H1 (cell line): Measurements from ENCODE around the gene GRM5. TPM values are rescaled to one million over a fixed set of nuclear protein-coding genes. Genes with fewer than 3 reads are reported as not detected.

Experiments used
- BCL11A ChIP-seq, 2 experiments: IDR thresholded peaks; one replicate each; pipeline ENCODE4 v1.6.1; 2011; ENCODE audit warnings: low read depth in 2 of 2, low read length in 2 of 2, mild to moderate bottlenecking in 2 of 2
- EGR1 ChIP-seq: IDR thresholded peaks from 2 replicates; pipeline ENCODE4 v1.6.1; 2011; ENCODE audit warnings: low read depth, low read length, borderline replicate concordance
- KDM1A ChIP-seq: fragments of 200-600, 300-600 bp; sonication (generic); IDR thresholded peaks from 2 replicates; pipeline ENCODE4 v1.7.1; 2016; ENCODE audit warnings: mild to moderate bottlenecking, low read length, borderline replicate concordance
- KDM5A ChIP-seq: fragments of 200-600 bp; IDR thresholded peaks from 2 replicates; pipeline ENCODE4 v1.7.1; 2012; ENCODE audit warnings: mild to moderate bottlenecking, low read length, inconsistent platforms, mixed read lengths
- SP4 ChIP-seq: IDR thresholded peaks from 2 replicates; pipeline ENCODE4 v1.6.1; 2012; ENCODE audit warnings: low read length, inconsistent platforms
- polyA plus RNA-seq, 7 experiments: library from polyadenylated mRNA; depleted of rRNA in 3 of 7; stranded (reverse) in 5 of 7; unstranded in 2 of 7; fragments of >200 nt in 5 of 7; fragments of 200-250 nt in 2 of 7; gene quantifications; 1 replicate in 5 of 7; 2 replicates in 1 of 7; 4 replicates in 1 of 7; pipeline versions ENCODE4 v1.2.1 to v1.2.3, GENCODE V29; 2011 to 2013; ENCODE audit warnings: missing spikeins in 2 of 7, mixed read lengths in 2 of 7
- total RNA-seq: library from RNA; stranded (reverse); fragmentation: NEBNext Ultra II Directional; extraction: Animal tissue kit (Norgen Biotek cat#: 25700); gene quantifications from 2 replicates; pipeline ENCODE4 v1.2.1, GENCODE V29; 2021
- TF ChIP-seq, protein P1 (sequence below): fragments of 300-600 bp; sonication (generic); IDR thresholded peaks from 2 replicates; pipeline ENCODE4 v1.7.1; 2012; ENCODE audit warnings: low read length, moderate library complexity, mild to moderate bottlenecking, inconsistent platforms; ENCODE audit not compliant: insufficient replicate concordance
- TF ChIP-seq, protein P2 (sequence below), 3 experiments: IDR thresholded peaks; 1 replicate in 2 of 3; 2 replicates in 1 of 3; pipeline versions ENCODE4 v1.5.1 to v1.6.1; 2011; ENCODE audit warnings: low read length in 3 of 3, mild to moderate bottlenecking in 3 of 3, inconsistent platforms in 2 of 3, low read depth in 1 of 3, moderate library complexity in 1 of 3; ENCODE audit not compliant: insufficient read depth in 1 of 3; ENCODE audit errors: control extremely low read depth in 1 of 3
- TF ChIP-seq, protein P3 (sequence below): IDR thresholded peaks from 2 replicates; pipeline ENCODE4 v1.6.1; 2011; ENCODE audit warnings: low read length, improper control_type of control experiment

GRM5 gene
- total and polyA plus RNA-seq, 2 of the 8 experiments (the other 6 are each of a cell fraction or from before 2014, with no cell fraction given), result 0.15 to 0.43 TPM

DNA sequence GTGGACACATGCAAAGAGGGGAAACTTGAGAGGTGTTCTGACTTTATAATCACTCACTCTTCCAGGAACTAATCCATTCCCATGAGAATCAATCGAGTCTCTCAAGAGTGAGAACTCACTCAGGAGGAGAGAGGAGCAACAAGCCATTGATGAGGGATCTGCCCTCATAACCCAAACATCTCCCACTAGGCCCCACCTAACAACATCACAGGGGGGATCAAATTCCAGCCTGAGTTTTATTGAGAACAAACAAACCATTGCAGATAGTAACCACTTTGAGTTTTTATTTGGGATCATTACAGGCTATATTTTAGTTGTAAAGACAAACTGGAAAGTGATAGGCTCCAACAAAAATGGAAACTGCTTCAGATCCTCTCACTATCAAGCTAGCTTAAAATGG lies 399.4 kb downstream of the GRM5 start (continued):
- TF ChIP-seq, protein P1, sequence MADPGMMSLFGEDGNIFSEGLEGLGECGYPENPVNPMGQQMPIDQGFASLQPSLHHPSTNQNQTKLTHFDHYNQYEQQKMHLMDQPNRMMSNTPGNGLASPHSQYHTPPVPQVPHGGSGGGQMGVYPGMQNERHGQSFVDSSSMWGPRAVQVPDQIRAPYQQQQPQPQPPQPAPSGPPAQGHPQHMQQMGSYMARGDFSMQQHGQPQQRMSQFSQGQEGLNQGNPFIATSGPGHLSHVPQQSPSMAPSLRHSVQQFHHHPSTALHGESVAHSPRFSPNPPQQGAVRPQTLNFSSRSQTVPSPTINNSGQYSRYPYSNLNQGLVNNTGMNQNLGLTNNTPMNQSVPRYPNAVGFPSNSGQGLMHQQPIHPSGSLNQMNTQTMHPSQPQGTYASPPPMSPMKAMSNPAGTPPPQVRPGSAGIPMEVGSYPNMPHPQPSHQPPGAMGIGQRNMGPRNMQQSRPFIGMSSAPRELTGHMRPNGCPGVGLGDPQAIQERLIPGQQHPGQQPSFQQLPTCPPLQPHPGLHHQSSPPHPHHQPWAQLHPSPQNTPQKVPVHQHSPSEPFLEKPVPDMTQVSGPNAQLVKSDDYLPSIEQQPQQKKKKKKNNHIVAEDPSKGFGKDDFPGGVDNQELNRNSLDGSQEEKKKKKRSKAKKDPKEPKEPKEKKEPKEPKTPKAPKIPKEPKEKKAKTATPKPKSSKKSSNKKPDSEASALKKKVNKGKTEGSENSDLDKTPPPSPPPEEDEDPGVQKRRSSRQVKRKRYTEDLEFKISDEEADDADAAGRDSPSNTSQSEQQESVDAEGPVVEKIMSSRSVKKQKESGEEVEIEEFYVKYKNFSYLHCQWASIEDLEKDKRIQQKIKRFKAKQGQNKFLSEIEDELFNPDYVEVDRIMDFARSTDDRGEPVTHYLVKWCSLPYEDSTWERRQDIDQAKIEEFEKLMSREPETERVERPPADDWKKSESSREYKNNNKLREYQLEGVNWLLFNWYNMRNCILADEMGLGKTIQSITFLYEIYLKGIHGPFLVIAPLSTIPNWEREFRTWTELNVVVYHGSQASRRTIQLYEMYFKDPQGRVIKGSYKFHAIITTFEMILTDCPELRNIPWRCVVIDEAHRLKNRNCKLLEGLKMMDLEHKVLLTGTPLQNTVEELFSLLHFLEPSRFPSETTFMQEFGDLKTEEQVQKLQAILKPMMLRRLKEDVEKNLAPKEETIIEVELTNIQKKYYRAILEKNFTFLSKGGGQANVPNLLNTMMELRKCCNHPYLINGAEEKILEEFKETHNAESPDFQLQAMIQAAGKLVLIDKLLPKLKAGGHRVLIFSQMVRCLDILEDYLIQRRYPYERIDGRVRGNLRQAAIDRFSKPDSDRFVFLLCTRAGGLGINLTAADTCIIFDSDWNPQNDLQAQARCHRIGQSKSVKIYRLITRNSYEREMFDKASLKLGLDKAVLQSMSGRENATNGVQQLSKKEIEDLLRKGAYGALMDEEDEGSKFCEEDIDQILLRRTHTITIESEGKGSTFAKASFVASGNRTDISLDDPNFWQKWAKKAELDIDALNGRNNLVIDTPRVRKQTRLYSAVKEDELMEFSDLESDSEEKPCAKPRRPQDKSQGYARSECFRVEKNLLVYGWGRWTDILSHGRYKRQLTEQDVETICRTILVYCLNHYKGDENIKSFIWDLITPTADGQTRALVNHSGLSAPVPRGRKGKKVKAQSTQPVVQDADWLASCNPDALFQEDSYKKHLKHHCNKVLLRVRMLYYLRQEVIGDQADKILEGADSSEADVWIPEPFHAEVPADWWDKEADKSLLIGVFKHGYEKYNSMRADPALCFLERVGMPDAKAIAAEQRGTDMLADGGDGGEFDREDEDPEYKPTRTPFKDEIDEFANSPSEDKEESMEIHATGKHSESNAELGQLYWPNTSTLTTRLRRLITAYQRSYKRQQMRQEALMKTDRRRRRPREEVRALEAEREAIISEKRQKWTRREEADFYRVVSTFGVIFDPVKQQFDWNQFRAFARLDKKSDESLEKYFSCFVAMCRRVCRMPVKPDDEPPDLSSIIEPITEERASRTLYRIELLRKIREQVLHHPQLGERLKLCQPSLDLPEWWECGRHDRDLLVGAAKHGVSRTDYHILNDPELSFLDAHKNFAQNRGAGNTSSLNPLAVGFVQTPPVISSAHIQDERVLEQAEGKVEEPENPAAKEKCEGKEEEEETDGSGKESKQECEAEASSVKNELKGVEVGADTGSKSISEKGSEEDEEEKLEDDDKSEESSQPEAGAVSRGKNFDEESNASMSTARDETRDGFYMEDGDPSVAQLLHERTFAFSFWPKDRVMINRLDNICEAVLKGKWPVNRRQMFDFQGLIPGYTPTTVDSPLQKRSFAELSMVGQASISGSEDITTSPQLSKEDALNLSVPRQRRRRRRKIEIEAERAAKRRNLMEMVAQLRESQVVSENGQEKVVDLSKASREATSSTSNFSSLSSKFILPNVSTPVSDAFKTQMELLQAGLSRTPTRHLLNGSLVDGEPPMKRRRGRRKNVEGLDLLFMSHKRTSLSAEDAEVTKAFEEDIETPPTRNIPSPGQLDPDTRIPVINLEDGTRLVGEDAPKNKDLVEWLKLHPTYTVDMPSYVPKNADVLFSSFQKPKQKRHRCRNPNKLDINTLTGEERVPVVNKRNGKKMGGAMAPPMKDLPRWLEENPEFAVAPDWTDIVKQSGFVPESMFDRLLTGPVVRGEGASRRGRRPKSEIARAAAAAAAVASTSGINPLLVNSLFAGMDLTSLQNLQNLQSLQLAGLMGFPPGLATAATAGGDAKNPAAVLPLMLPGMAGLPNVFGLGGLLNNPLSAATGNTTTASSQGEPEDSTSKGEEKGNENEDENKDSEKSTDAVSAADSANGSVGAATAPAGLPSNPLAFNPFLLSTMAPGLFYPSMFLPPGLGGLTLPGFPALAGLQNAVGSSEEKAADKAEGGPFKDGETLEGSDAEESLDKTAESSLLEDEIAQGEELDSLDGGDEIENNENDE, result no peak
- no peak for TF ChIP-seq EGR1
- no peak for TF ChIP-seq BCL11A (IDR thresholded peaks at IDR 0.05; ENCODE audit: low read depth in 2 of 2, low read length in 2 of 2)
- TF ChIP-seq, protein P2, sequence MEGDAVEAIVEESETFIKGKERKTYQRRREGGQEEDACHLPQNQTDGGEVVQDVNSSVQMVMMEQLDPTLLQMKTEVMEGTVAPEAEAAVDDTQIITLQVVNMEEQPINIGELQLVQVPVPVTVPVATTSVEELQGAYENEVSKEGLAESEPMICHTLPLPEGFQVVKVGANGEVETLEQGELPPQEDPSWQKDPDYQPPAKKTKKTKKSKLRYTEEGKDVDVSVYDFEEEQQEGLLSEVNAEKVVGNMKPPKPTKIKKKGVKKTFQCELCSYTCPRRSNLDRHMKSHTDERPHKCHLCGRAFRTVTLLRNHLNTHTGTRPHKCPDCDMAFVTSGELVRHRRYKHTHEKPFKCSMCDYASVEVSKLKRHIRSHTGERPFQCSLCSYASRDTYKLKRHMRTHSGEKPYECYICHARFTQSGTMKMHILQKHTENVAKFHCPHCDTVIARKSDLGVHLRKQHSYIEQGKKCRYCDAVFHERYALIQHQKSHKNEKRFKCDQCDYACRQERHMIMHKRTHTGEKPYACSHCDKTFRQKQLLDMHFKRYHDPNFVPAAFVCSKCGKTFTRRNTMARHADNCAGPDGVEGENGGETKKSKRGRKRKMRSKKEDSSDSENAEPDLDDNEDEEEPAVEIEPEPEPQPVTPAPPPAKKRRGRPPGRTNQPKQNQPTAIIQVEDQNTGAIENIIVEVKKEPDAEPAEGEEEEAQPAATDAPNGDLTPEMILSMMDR (IDR thresholded peaks at IDR 0.05; ENCODE audit: control extremely low read depth in 1 of 3, insufficient read depth in 1 of 3, low read depth in 1 of 3, low read length in 3 of 3), result no peak
- TF ChIP-seq KDM1A, result no peak
- TF ChIP-seq SP4, result no peak
- TF ChIP-seq, protein P3, sequence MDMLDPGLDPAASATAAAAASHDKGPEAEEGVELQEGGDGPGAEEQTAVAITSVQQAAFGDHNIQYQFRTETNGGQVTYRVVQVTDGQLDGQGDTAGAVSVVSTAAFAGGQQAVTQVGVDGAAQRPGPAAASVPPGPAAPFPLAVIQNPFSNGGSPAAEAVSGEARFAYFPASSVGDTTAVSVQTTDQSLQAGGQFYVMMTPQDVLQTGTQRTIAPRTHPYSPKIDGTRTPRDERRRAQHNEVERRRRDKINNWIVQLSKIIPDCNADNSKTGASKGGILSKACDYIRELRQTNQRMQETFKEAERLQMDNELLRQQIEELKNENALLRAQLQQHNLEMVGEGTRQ, result no peak
- no peak for TF ChIP-seq KDM5A
